Measurements from ENCODE around the gene PLEKHM2. TPM values are rescaled to one million over a fixed set of nuclear protein-coding genes. Genes with fewer than 3 reads are reported as not detected.

PLEKHM2 gene
- total RNA-seq, 1 donor from 2014 or later: 16.7 TPM

GRCh38 chr1:15718199-15718601, 34.1 kb downstream of the PLEKHM2 start:
- no peak for DNase-seq (ENCODE audit: low spot score)
- Histone ChIP-seq H2AFZ (replicated peaks) (no peak overlapping the region), H3F3A (ENCODE audit: low read depth) (peaks cover 2% of the 10 kb centered on the region), H3K79me2 (ENCODE audit: low read depth) (peaks cover 17% of the 10 kb centered on the region), H3K9ac (no peak overlapping the region), H3K4me3 (no peak overlapping the region), H3K4me1 (no peaks in the 10 kb centered on the region), H3K9me3 (ENCODE audit: low read depth) (no peaks in the 10 kb centered on the region), H3K36me3 (no peaks in the 10 kb centered on the region), H3K27me3 (no peaks in the 10 kb centered on the region), H3K27ac (no peak overlapping the region), H3K4me2 (no peak overlapping the region), H4K20me1 (ENCODE audit: low read depth) (peaks cover 8% of the 10 kb centered on the region)
- peaks cover 4% of the 10 kb centered on the region for H3K4me1 Mint-ChIP-seq
- no peak overlapping the region for H3K27ac Mint-ChIP-seq
- no peaks in the 10 kb centered on the region for H3K9me3 Mint-ChIP-seq
- TF ChIP-seq EZH2phosphoT487 (IDR thresholded peaks at IDR 0.05): no peak
- TF ChIP-seq CTCF (IDR thresholded peaks at IDR 0.05): no peak
- TF ChIP-seq EZH2 (IDR thresholded peaks at IDR 0.05): no peak
- H3K4me3 Mint-ChIP-seq: no peak overlapping the region
- H3K27me3 Mint-ChIP-seq (ENCODE audit: insufficient read depth, low read depth): peaks cover 7% of the 10 kb centered on the region
- peaks cover 17% of the 10 kb centered on the region for H3K36me3 Mint-ChIP-seq

GRCh38 chr1:15719381-15720120, 35.4 kb downstream of the PLEKHM2 start:
- no peaks in the 10 kb centered on the region for H3K36me3 ChIP-seq
- H3K27ac ChIP-seq: no peak overlapping the region
- no peaks in the 10 kb centered on the region for H3K4me1 ChIP-seq
- Mint-ChIP-seq H3K4me3 (no peak overlapping the region), H3K9me3 (no peaks in the 10 kb centered on the region), H3K4me1 (peaks cover under 1% of the 10 kb centered on the region), H3K27ac (no peak overlapping the region), H3K27me3 (ENCODE audit: insufficient read depth, low read depth) (peaks cover 7% of the 10 kb centered on the region), H3K36me3 (peaks cover 17% of the 10 kb centered on the region)
- DNase-seq (ENCODE audit: low spot score): no peak
- TF ChIP-seq EZH2 (IDR thresholded peaks at IDR 0.05) (no peak), EZH2phosphoT487 (IDR thresholded peaks at IDR 0.05) (no peak), CTCF (IDR thresholded peaks at IDR 0.05) (no peak)
- peaks cover 6% of the 10 kb centered on the region for H3K79me2 ChIP-seq (ENCODE audit: low read depth)
- H4K20me1 ChIP-seq (ENCODE audit: low read depth): peaks cover under 1% of the 10 kb centered on the region
- H3K4me2 ChIP-seq: no peak overlapping the region
- H3K9me3 ChIP-seq (ENCODE audit: low read depth): no peaks in the 10 kb centered on the region
- H2AFZ ChIP-seq (replicated peaks): no peak overlapping the region
- no peak overlapping the region for H3K9ac ChIP-seq
- no peaks in the 10 kb centered on the region for H3F3A ChIP-seq (ENCODE audit: low read depth)
- H3K27me3 ChIP-seq: no peaks in the 10 kb centered on the region
- no peak overlapping the region for H3K4me3 ChIP-seq

- Histone ChIP-seq H3K9me3 (ENCODE audit: low read depth) (no peaks in the 10 kb centered on the region), H3K4me2 (no peak overlapping the region), H3K9ac (no peak overlapping the region), H3K36me3 (no peaks in the 10 kb centered on the region), H4K20me1 (ENCODE audit: low read depth) (no peaks in the 10 kb centered on the region), H3K27ac (no peak overlapping the region), H3K27me3 (no peaks in the 10 kb centered on the region), H2AFZ (replicated peaks) (no peak overlapping the region), H3K4me1 (no peaks in the 10 kb centered on the region), H3K79me2 (ENCODE audit: low read depth) (no peaks in the 10 kb centered on the region), H3F3A (ENCODE audit: low read depth) (no peaks in the 10 kb centered on the region), H3K4me3 (no peak overlapping the region)
- no peaks in the 10 kb centered on the region for H3K9me3 Mint-ChIP-seq
- H3K4me3 Mint-ChIP-seq: no peak overlapping the region
- TF ChIP-seq EZH2phosphoT487 (IDR thresholded peaks at IDR 0.05) (no peak), CTCF (IDR thresholded peaks at IDR 0.05) (no peak), EZH2 (IDR thresholded peaks at IDR 0.05) (no peak)
- H3K4me1 Mint-ChIP-seq: no peaks in the 10 kb centered on the region
- peaks cover 7% of the 10 kb centered on the region for H3K27me3 Mint-ChIP-seq (ENCODE audit: insufficient read depth, low read depth)
- no peak for DNase-seq (ENCODE audit: low spot score)
- no peak overlapping the region for H3K27ac Mint-ChIP-seq
- peaks cover 19% of the 10 kb centered on the region for H3K36me3 Mint-ChIP-seq
Measured at GRCh38 chr1:15720861-15721260, 36.7 kb downstream of the PLEKHM2 start.
